ENCODE results near the gene USP44. TPM values are rescaled to one million over a fixed set of nuclear protein-coding genes. Genes with fewer than 3 reads are reported as not detected.
A peak's percentile ranks its signal among the peaks of the same experiment; 100 is the strongest.

USP44 gene
- polyA plus RNA-seq, 1 of the 3 experiments (the other 2 are of a cell fraction) = 0.07 TPM

- peak overlapping the region; percentile 65; the same call in 1 of the 2 replicates for H2AFZ ChIP-seq (ENCODE audit: low read depth)
- ChIA-PET CTCF (interaction anchor here (1.2 to 1.7 kb wide), 3 partner anchors 9 to 431 kb away, joined by 3 to 10 read pairs (median 6); no protein-coding TSS in a partner anchor), POLR2A (interaction anchor here (0.6 kb wide), 1 partner anchor 11 kb away, joined by 3 read pairs; no protein-coding TSS in a partner anchor)
- no peaks in the 10 kb centered on the region for H3K36me3 ChIP-seq (replicated peaks in 1 of 2; ENCODE audit: control insufficient read depth in 1 of 2, insufficient read depth in 2 of 2, low read length in 1 of 2)
- H3K9me2 ChIP-seq = no peaks in the 10 kb centered on the region
- peaks cover 7% of the 10 kb centered on the region for H3F3A ChIP-seq (replicated peaks; ENCODE audit: insufficient read depth)
- no peak overlapping the region for H3K9ac ChIP-seq
- H3K27me3 ChIP-seq (ENCODE audit: insufficient read depth) = 0 out of 2 replicates have a peak, but pooled peaks cover 5% of the 10 kb centered on the region
- H3K27ac ChIP-seq (ENCODE audit: low read depth in 2 of 2, low read length in 1 of 2) = peak overlapping the region in 1 of 2 experiments; percentile 62; a peak in 1 of 4 replicates
- H3K9me3 ChIP-seq = no peaks in the 10 kb centered on the region
- no peaks in the 10 kb centered on the region for H3K79me2 ChIP-seq (ENCODE audit: insufficient read depth)
- peak; percentile 72 for DNase-seq
- peak overlapping the region; percentile 70 for H3K4me2 ChIP-seq
- no peak for TF ChIP-seq MEF2A (IDR thresholded peaks at IDR 0.05; ENCODE audit: borderline replicate concordance, low read depth)
- no peak for TF ChIP-seq ZBTB33 (IDR thresholded peaks at IDR 0.05; ENCODE audit: borderline replicate concordance, low read depth)
- no peak for TF ChIP-seq POLR2AphosphoS5 (IDR thresholded peaks at IDR 0.05; ENCODE audit: low read depth, low read length)
- TF ChIP-seq TEAD4 (IDR thresholded peaks at IDR 0.05; ENCODE audit: borderline replicate concordance, insufficient read depth) = no peak
- 16% methylated on average over 31 of the region's 50 CpGs for WGBS (ENCODE audit: low lambda C conversion rate)
- H3K4me1 ChIP-seq (ENCODE audit: control insufficient read depth in 1 of 2, insufficient read depth in 2 of 2, low read depth in 1 of 2, low read length in 1 of 2) = no peaks in the 10 kb centered on the region; a peak in 1 of 4 replicates
- H3K4me3 ChIP-seq (ENCODE audit: low read depth in 2 of 2, low read length in 1 of 2) = peak overlapping the region; percentile 65 to 69
- no peaks in the 10 kb centered on the region for H4K20me1 ChIP-seq (ENCODE audit: insufficient read depth)
Observed at GRCh38 chr12:95548056-95548538, 3.2 kb downstream of the USP44 start.

GRCh38 chr12:95547522-95548055 is 3.7 kb downstream of the USP44 start:
- no peak for DNase-seq
- no peaks in the 10 kb centered on the region for H3K36me3 ChIP-seq (replicated peaks in 1 of 2; ENCODE audit: control insufficient read depth in 1 of 2, insufficient read depth in 2 of 2, low read length in 1 of 2)
- H4K20me1 ChIP-seq (ENCODE audit: insufficient read depth) = no peaks in the 10 kb centered on the region
- H3K4me3 ChIP-seq (ENCODE audit: low read depth in 2 of 2, low read length in 1 of 2) = peak overlapping the region in 1 of 2 experiments; percentile 69; a peak in 2 of 4 replicates
- H3K4me2 ChIP-seq = peak overlapping the region; percentile 70; the same call in 1 of the 2 replicates
- peaks cover 7% of the 10 kb centered on the region for H3F3A ChIP-seq (replicated peaks; ENCODE audit: insufficient read depth)
- no peaks in the 10 kb centered on the region; a peak in 1 of 4 replicates for H3K4me1 ChIP-seq (ENCODE audit: control insufficient read depth in 1 of 2, insufficient read depth in 2 of 2, low read depth in 1 of 2, low read length in 1 of 2)
- CTCF ChIA-PET = interaction anchor here (1.2 to 1.7 kb wide), 3 partner anchors 9 to 431 kb away, joined by 3 to 10 read pairs (median 6); no protein-coding TSS in a partner anchor
- no peak overlapping the region for H3K9ac ChIP-seq
- H3K27ac ChIP-seq (ENCODE audit: low read depth in 2 of 2, low read length in 1 of 2) = no peak overlapping the region
- H3K79me2 ChIP-seq (ENCODE audit: insufficient read depth) = no peaks in the 10 kb centered on the region
- H2AFZ ChIP-seq (ENCODE audit: low read depth) = peak overlapping the region; percentile 65; the same call in 1 of the 2 replicates
- no peak for TF ChIP-seq CHD2 (IDR thresholded peaks at IDR 0.05; ENCODE audit: low read length, partially characterized antibody)
- no peak for TF ChIP-seq YY1 (IDR thresholded peaks at IDR 0.05; ENCODE audit: low read depth)
- TF ChIP-seq POLR2AphosphoS5 (IDR thresholded peaks at IDR 0.05; ENCODE audit: low read depth, low read length) = no peak
- no peak for TF ChIP-seq MEF2A (IDR thresholded peaks at IDR 0.05; ENCODE audit: borderline replicate concordance, low read depth)
- TF ChIP-seq ELF1 (IDR thresholded peaks at IDR 0.05) = no peak
- TF ChIP-seq NRF1 (IDR thresholded peaks at IDR 0.05; ENCODE audit: low read depth, low read length) = no peak
- TF ChIP-seq MXI1 (IDR thresholded peaks at IDR 0.05; ENCODE audit: low read depth, low read length) = no peak
- no peak for TF ChIP-seq CTCF (IDR thresholded peaks at IDR 0.05)
- 90% methylated on average over 9 of the region's 9 CpGs for WGBS (ENCODE audit: low lambda C conversion rate)
- no peaks in the 10 kb centered on the region for H3K9me3 ChIP-seq
- 0 out of 2 replicates have a peak, but pooled peaks cover 5% of the 10 kb centered on the region for H3K27me3 ChIP-seq (ENCODE audit: insufficient read depth)
- POLR2A ChIA-PET = interaction anchor here (0.6 kb wide), 1 partner anchor 11 kb away, joined by 3 read pairs; no protein-coding TSS in a partner anchor
- H3K9me2 ChIP-seq = no peaks in the 10 kb centered on the region
